NK-92 (cell line): ENCODE data around the gene CTNNA1.

ENCODE experiments used
- DNase-seq: peaks from one replicate; lab custom pipeline; 2025; ENCODE audit not compliant: unreplicated experiment; lab: John Stamatoyannopoulos, UW

CTNNA1 gene

GRCh38 chr5:138926688-138927448 lies 173.6 kb downstream of the CTNNA1 start:
- DNase-seq = no peak

GRCh38 chr5:138927544-138927943 lies 174.3 kb downstream of the CTNNA1 start:
- no peak for DNase-seq

GRCh38 chr5:138927979-138928378 lies 174.8 kb downstream of the CTNNA1 start:
- no peak for DNase-seq

- DNase-seq = no peak
Measured at GRCh38 chr5:138929571-138929955, 176.3 kb downstream of the CTNNA1 start.

- no peak for DNase-seq
Measured at GRCh38 chr5:138930371-138931097, 177.3 kb downstream of the CTNNA1 start.

GRCh38 chr5:138932171-138932810 lies 179.1 kb downstream of the CTNNA1 start:
- DNase-seq = no peak

- no peak for DNase-seq
Measured at GRCh38 chr5:138933522-138934290, 180.5 kb downstream of the CTNNA1 start.

GRCh38 chr5:138934971-138935370 lies 181.7 kb downstream of the CTNNA1 start:
- no peak for DNase-seq

- DNase-seq = no peak
Measured at GRCh38 chr5:138935466-138935865, 182.2 kb downstream of the CTNNA1 start.

- no peak for DNase-seq
Measured at GRCh38 chr5:138936225-138936967, 183.2 kb downstream of the CTNNA1 start.

- DNase-seq = no peak
Measured at GRCh38 chr5:138936968-138937345, 183.7 kb downstream of the CTNNA1 start.

- no peak for DNase-seq
Measured at GRCh38 chr5:138937392-138938387, 184.5 kb downstream of the CTNNA1 start.

GRCh38 chr5:138938526-138938925 lies 185.3 kb downstream of the CTNNA1 start:
- no peak for DNase-seq

- no peak for DNase-seq
Measured at GRCh38 chr5:138942066-138942465, 188.8 kb downstream of the CTNNA1 start.

GRCh38 chr5:138942861-138943260 lies 189.6 kb downstream of the CTNNA1 start:
- no peak for DNase-seq

- DNase-seq = no peak
Measured at GRCh38 chr5:138943599-138944173, 190.5 kb downstream of the CTNNA1 start.

GRCh38 chr5:138944527-138945322 lies 191.5 kb downstream of the CTNNA1 start:
- no peak for DNase-seq
